Activated naive CD4-positive, alpha-beta T cell treated with anti-CD3 and anti-CD28 coated beads, Interleukin-2, amount 50 U/mL, for 24 hours (primary cell): ENCODE results near the gene ENPEP.

Experiments
- H3K27ac Mint-ChIP-seq: one replicate; pipeline ENCODE4 v1.8.0; 2021; ENCODE audit warnings: mild to moderate bottlenecking, mixed read lengths
- H3K27me3 Mint-ChIP-seq: one replicate; pipeline ENCODE4 v1.8.0; 2021; ENCODE audit warnings: mixed read lengths
- H3K36me3 Mint-ChIP-seq: one replicate; pipeline ENCODE4 v1.8.0; 2021; ENCODE audit warnings: mixed read lengths
- H3K4me1 Mint-ChIP-seq: one replicate; pipeline ENCODE4 v1.8.0; 2021; ENCODE audit warnings: mixed read lengths
- H3K4me3 Mint-ChIP-seq: one replicate; pipeline ENCODE4 v1.8.0; 2021; ENCODE audit warnings: mild to moderate bottlenecking, mixed read lengths
- H3K9me3 Mint-ChIP-seq: one replicate; pipeline ENCODE4 v1.8.0; 2021; ENCODE audit warnings: mixed read lengths

ENPEP gene

GRCh38 chr4:110503270-110504083 lies 27.5 kb downstream of the ENPEP start:
- H3K27ac Mint-ChIP-seq, result no peak overlapping the region
- no peaks in the 10 kb centered on the region for H3K4me1 Mint-ChIP-seq
- no peaks in the 10 kb centered on the region for H3K36me3 Mint-ChIP-seq
- H3K9me3 Mint-ChIP-seq, result no peaks in the 10 kb centered on the region
- peaks cover 3% of the 10 kb centered on the region for H3K27me3 Mint-ChIP-seq
- no peak overlapping the region for H3K4me3 Mint-ChIP-seq

GRCh38 chr4:110504084-110504435 lies 28.1 kb downstream of the ENPEP start:
- H3K27me3 Mint-ChIP-seq, result peaks cover 3% of the 10 kb centered on the region
- no peak overlapping the region for H3K4me3 Mint-ChIP-seq
- no peaks in the 10 kb centered on the region for H3K9me3 Mint-ChIP-seq
- H3K36me3 Mint-ChIP-seq, result no peaks in the 10 kb centered on the region
- H3K27ac Mint-ChIP-seq, result no peak overlapping the region
- no peaks in the 10 kb centered on the region for H3K4me1 Mint-ChIP-seq

- no peaks in the 10 kb centered on the region for H3K9me3 Mint-ChIP-seq
- peaks cover 3% of the 10 kb centered on the region for H3K27me3 Mint-ChIP-seq
- no peak overlapping the region for H3K27ac Mint-ChIP-seq
- no peaks in the 10 kb centered on the region for H3K4me1 Mint-ChIP-seq
- no peaks in the 10 kb centered on the region for H3K36me3 Mint-ChIP-seq
- H3K4me3 Mint-ChIP-seq, result no peak overlapping the region
Measured at GRCh38 chr4:110505440-110505839, 29.5 kb downstream of the ENPEP start.

- Mint-ChIP-seq H3K27me3 (no peaks in the 10 kb centered on the region), H3K9me3 (no peaks in the 10 kb centered on the region), H3K4me1 (no peaks in the 10 kb centered on the region), H3K27ac (no peak overlapping the region), H3K4me3 (no peak overlapping the region), H3K36me3 (no peaks in the 10 kb centered on the region)
Measured at GRCh38 chr4:110508827-110509710, 33.1 kb downstream of the ENPEP start.

- H3K27me3 Mint-ChIP-seq, result no peaks in the 10 kb centered on the region
- H3K9me3 Mint-ChIP-seq, result no peaks in the 10 kb centered on the region
- no peak overlapping the region for H3K27ac Mint-ChIP-seq
- H3K4me1 Mint-ChIP-seq, result peaks cover 4% of the 10 kb centered on the region
- no peak overlapping the region for H3K4me3 Mint-ChIP-seq
- no peaks in the 10 kb centered on the region for H3K36me3 Mint-ChIP-seq
Measured at GRCh38 chr4:110510277-110510676, 34.3 kb downstream of the ENPEP start.

- Mint-ChIP-seq H3K36me3 (no peaks in the 10 kb centered on the region), H3K4me1 (peaks cover 12% of the 10 kb centered on the region), H3K27ac (no peak overlapping the region), H3K27me3 (no peaks in the 10 kb centered on the region), H3K9me3 (no peaks in the 10 kb centered on the region), H3K4me3 (no peak overlapping the region)
Measured at GRCh38 chr4:110510955-110511544, 35.1 kb downstream of the ENPEP start.

- Mint-ChIP-seq H3K4me3 (no peak overlapping the region), H3K9me3 (no peaks in the 10 kb centered on the region), H3K27me3 (no peaks in the 10 kb centered on the region), H3K27ac (no peak overlapping the region), H3K4me1 (peaks cover 17% of the 10 kb centered on the region), H3K36me3 (no peaks in the 10 kb centered on the region)
Measured at GRCh38 chr4:110512901-110513300, 36.9 kb downstream of the ENPEP start.

- Mint-ChIP-seq H3K4me3 (peak overlapping the region; percentile 93), H3K27me3 (no peaks in the 10 kb centered on the region), H3K4me1 (peaks cover 17% of the 10 kb centered on the region), H3K36me3 (no peaks in the 10 kb centered on the region), H3K9me3 (no peaks in the 10 kb centered on the region), H3K27ac (no peak overlapping the region)
Measured at GRCh38 chr4:110514889-110515479, 39.0 kb downstream of the ENPEP start.

GRCh38 chr4:110515676-110516075 lies 39.7 kb downstream of the ENPEP start:
- Mint-ChIP-seq H3K9me3 (no peaks in the 10 kb centered on the region), H3K36me3 (no peaks in the 10 kb centered on the region), H3K4me1 (peaks cover 17% of the 10 kb centered on the region), H3K27me3 (no peaks in the 10 kb centered on the region), H3K27ac (no peak overlapping the region), H3K4me3 (peak overlapping the region; percentile 93)

- Mint-ChIP-seq H3K27ac (peak overlapping the region; percentile 18), H3K9me3 (no peaks in the 10 kb centered on the region), H3K27me3 (peaks cover under 1% of the 10 kb centered on the region), H3K36me3 (no peaks in the 10 kb centered on the region), H3K4me3 (peak overlapping the region; percentile 93), H3K4me1 (peaks cover 17% of the 10 kb centered on the region)
Measured at GRCh38 chr4:110516106-110516922, 40.4 kb downstream of the ENPEP start.

GRCh38 chr4:110518889-110519490 lies 43.0 kb downstream of the ENPEP start:
- no peaks in the 10 kb centered on the region for H3K36me3 Mint-ChIP-seq

GRCh38 chr4:110520886-110521285 lies 44.9 kb downstream of the ENPEP start:
- no peak overlapping the region for H3K27ac Mint-ChIP-seq
- peaks cover 7% of the 10 kb centered on the region for H3K4me1 Mint-ChIP-seq
- no peak overlapping the region for H3K4me3 Mint-ChIP-seq
- no peaks in the 10 kb centered on the region for H3K9me3 Mint-ChIP-seq
- H3K27me3 Mint-ChIP-seq, result peaks cover 5% of the 10 kb centered on the region
- no peaks in the 10 kb centered on the region for H3K36me3 Mint-ChIP-seq

More at GRCh38 chr4:110518889-110519490, 43.0 kb downstream of the ENPEP start:
- H3K27me3 Mint-ChIP-seq, result peaks cover 4% of the 10 kb centered on the region
- no peak overlapping the region for H3K27ac Mint-ChIP-seq
- no peaks in the 10 kb centered on the region for H3K9me3 Mint-ChIP-seq
- no peak overlapping the region for H3K4me3 Mint-ChIP-seq
- H3K4me1 Mint-ChIP-seq, result peaks cover 17% of the 10 kb centered on the region

- no peak overlapping the region for H3K27ac Mint-ChIP-seq
- no peaks in the 10 kb centered on the region for H3K9me3 Mint-ChIP-seq
- H3K27me3 Mint-ChIP-seq, result peaks cover 11% of the 10 kb centered on the region
- no peak overlapping the region for H3K4me3 Mint-ChIP-seq
- no peaks in the 10 kb centered on the region for H3K36me3 Mint-ChIP-seq
- H3K4me1 Mint-ChIP-seq, result no peaks in the 10 kb centered on the region
Measured at GRCh38 chr4:110526589-110526988, 50.6 kb downstream of the ENPEP start.

GRCh38 chr4:110527156-110527555 lies 51.2 kb downstream of the ENPEP start:
- Mint-ChIP-seq H3K27ac (no peak overlapping the region), H3K27me3 (peaks cover 11% of the 10 kb centered on the region), H3K36me3 (no peaks in the 10 kb centered on the region), H3K9me3 (no peaks in the 10 kb centered on the region), H3K4me3 (no peak overlapping the region), H3K4me1 (no peaks in the 10 kb centered on the region)
